Neural cell (in vitro differentiated cells): ENCODE data around the gene CACNA1B.

Experiments
- CTCF ChIP-seq: fragments of 450-650 bp; IDR thresholded peaks from 2 replicates; pipeline ENCODE4 v1.5.1; 2014; ENCODE audit warnings: antibody characterized with exemption, mild to moderate bottlenecking, moderate library complexity; ENCODE audit not compliant: poor library complexity, severe bottlenecking
- EP300 ChIP-seq: fragments of 450-650 bp; conservative IDR thresholded peaks from 2 replicates; pipeline ENCODE4 v1.6.1; 2014; ENCODE audit warnings: antibody characterized with exemption, mild to moderate bottlenecking, moderate library complexity; ENCODE audit not compliant: poor library complexity, severe bottlenecking
- EZH2 ChIP-seq: fragments of 200-600, 300-800 bp; shearing (Covaris generic), sonication (generic); IDR thresholded peaks from 2 replicates; pipeline ENCODE4 v1.6.1; 2014; ENCODE audit warnings: antibody characterized with exemption, low read length, borderline replicate concordance, mild to moderate bottlenecking; ENCODE audit not compliant: insufficient read depth, poor library complexity, severe bottlenecking
- MXI1 ChIP-seq: fragments of 450-650 bp; conservative IDR thresholded peaks from 2 replicates; pipeline ENCODE4 v1.6.1; 2014; ENCODE audit warnings: antibody characterized with exemption, mild to moderate bottlenecking; ENCODE audit not compliant: poor library complexity, severe bottlenecking
- RAD21 ChIP-seq: fragments of 450-650 bp; conservative IDR thresholded peaks from 2 replicates; pipeline ENCODE4 v1.6.1; 2014; ENCODE audit warnings: antibody characterized with exemption, mild to moderate bottlenecking, moderate library complexity
- REST ChIP-seq: IDR thresholded peaks from 2 replicates; pipeline ENCODE4 v1.6.1; 2012; ENCODE audit warnings: borderline replicate concordance

- TF ChIP-seq RAD21 (no peak), MXI1 (no peak), CTCF (no peak), EZH2 (no peak), EP300 (no peak), REST (no peak)
Observed at GRCh38 chr9:137828527-137829259, 48.9 kb upstream of the CACNA1B start.
